Tibial nerve (tissue), 4 donors: ENCODE measurements around the gene FOXI1. TPM values are rescaled to one million over a fixed set of nuclear protein-coding genes. Genes with fewer than 3 reads are reported as not detected.

Experiments used
- DNase-seq, 2 donors: peaks; one replicate each; pipeline ENCODE4 v3.0.0-alpha.2; 2019; ENCODE audit warnings: low spot score in 2 of 2
- H3K27ac ChIP-seq, 4 donors: fragments of 200-600 bp; sonication (generic) in 3 of 4; one replicate each; pipeline ENCODE4 v1.5.1; 2017 to 2019; ENCODE audit warnings: mild to moderate bottlenecking in 1 of 4
- H3K27me3 ChIP-seq, 2 donors: fragments of 200-600 bp; sonication (generic) in 1 of 2; one replicate each; pipeline versions ENCODE4 v1.5.1 to v1.6.0; 2017 to 2019
- H3K36me3 ChIP-seq, 3 donors: fragments of 200-600 bp; sonication (generic); one replicate each; pipeline ENCODE4 v1.5.1; 2018 to 2019
- H3K4me1 ChIP-seq, 4 donors: fragments of 200-600 bp; sonication (generic) in 3 of 4; one replicate each; pipeline ENCODE4 v1.5.1; 2017 to 2019
- H3K4me3 ChIP-seq, 4 donors: fragments of 200-600 bp; sonication (generic) in 3 of 4; one replicate each; pipeline ENCODE4 v1.5.1; 2017 to 2019; ENCODE audit warnings: mild to moderate bottlenecking in 1 of 4, moderate library complexity in 1 of 4
- H3K9me3 ChIP-seq, 4 donors: fragments of 200-600 bp; sonication (generic) in 3 of 4; one replicate each; pipeline ENCODE4 v1.5.1; 2017 to 2019
- EP300 ChIP-seq, 2 donors: sonication (generic); formaldehyde crosslinking; IDR thresholded peaks; one replicate each; pipeline ENCODE4 v1.6.1; 2017; ENCODE audit warnings: antibody characterized with exemption in 2 of 2, mild to moderate bottlenecking in 1 of 2
- POLR2A ChIP-seq, 2 donors: fragments of 450-650 bp; IDR thresholded peaks; one replicate each; pipeline ENCODE4 v1.6.1; 2017; ENCODE audit warnings: antibody characterized with exemption in 2 of 2, mild to moderate bottlenecking in 2 of 2, moderate library complexity in 2 of 2
- WGBS, 2 donors: methylation state at CpG; one replicate each; pipeline ENCODE4 v1.1.5; 2018; 5-methylcytosine and 5-hydroxymethylcytosine counted together
- total RNA-seq, 4 donors: library from RNA; depleted of rRNA; stranded (reverse); fragments of >200 nt; gene quantifications; one replicate each; pipeline ENCODE4 v1.1.0, GENCODE V29; 2016
- TF ChIP-seq, protein P1 (sequence below), 5 experiments: fragments of 200-600 bp in 3 of 5; fragments of 450-650 bp in 2 of 5; sonication (generic) in 3 of 5; IDR thresholded peaks; one replicate each; pipeline ENCODE4 v1.5.1; 2016 to 2019; ENCODE audit warnings: antibody characterized with exemption in 5 of 5, mild to moderate bottlenecking in 3 of 5, moderate library complexity in 2 of 5

The FOXI1 gene
- total RNA-seq, 4 donors from 2014 or later: 0.44 TPM; not detected in 3

DNA sequence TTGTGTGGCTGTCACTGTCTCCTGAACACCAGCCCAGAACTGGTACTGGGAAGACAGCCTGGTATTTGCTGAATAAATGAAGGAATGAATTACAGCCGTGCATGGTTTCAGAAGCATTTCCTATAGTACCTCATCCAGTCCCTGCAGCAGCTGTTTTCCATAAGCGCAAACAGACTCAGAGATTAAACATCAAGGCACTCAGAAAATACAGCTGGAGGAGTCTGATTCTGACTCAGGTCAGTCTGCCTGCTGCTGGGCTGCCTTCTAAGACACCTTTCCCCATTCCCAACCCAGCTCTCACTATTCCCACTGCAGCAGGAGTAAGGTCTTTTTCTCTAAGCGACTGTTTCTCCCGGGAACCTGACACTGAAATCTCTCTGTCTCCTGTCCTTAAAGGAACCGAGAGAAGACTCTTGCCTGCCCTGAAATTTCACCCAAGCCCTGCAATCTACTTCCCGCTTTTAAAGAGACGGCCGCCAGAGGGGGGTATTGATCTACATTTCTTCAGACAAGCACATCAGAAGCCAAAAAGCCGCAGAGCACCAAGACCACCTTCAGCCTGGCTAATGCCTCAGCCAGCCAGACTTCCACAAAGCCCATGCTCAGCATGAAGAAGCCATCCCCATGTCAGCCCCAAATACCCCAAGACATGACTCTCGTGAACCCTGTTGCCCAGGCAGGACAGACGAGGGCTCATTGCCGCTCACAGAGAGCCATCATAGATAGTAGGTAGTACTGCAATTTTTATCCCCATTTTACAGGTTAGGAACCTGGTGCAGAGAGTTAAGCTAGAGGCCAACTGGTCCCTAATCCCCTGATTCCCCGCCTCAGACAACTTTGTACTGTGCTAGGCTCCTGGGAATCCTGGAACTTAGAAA is 5.4 kb upstream of the FOXI1 start:
- TF ChIP-seq, protein P1, sequence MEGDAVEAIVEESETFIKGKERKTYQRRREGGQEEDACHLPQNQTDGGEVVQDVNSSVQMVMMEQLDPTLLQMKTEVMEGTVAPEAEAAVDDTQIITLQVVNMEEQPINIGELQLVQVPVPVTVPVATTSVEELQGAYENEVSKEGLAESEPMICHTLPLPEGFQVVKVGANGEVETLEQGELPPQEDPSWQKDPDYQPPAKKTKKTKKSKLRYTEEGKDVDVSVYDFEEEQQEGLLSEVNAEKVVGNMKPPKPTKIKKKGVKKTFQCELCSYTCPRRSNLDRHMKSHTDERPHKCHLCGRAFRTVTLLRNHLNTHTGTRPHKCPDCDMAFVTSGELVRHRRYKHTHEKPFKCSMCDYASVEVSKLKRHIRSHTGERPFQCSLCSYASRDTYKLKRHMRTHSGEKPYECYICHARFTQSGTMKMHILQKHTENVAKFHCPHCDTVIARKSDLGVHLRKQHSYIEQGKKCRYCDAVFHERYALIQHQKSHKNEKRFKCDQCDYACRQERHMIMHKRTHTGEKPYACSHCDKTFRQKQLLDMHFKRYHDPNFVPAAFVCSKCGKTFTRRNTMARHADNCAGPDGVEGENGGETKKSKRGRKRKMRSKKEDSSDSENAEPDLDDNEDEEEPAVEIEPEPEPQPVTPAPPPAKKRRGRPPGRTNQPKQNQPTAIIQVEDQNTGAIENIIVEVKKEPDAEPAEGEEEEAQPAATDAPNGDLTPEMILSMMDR (IDR thresholded peaks at IDR 0.05): peak; percentile 53 to 81 (median 65)
- no peak for TF ChIP-seq POLR2A (IDR thresholded peaks at IDR 0.05)
- H3K4me1 ChIP-seq: no peaks in the 10 kb centered on the region

GRCh38 chr5:170103447-170103846 is 2.2 kb upstream of the FOXI1 start:
- TF ChIP-seq EP300 (IDR thresholded peaks at IDR 0.05) (no peak), POLR2A (IDR thresholded peaks at IDR 0.05) (no peak)
- TF ChIP-seq, protein P1 (IDR thresholded peaks at IDR 0.05): no peak
- 97 to 98% methylated on average over 1 of the region's 1 CpG for WGBS, 2 donors
- no peak overlapping the region for H3K4me3 ChIP-seq
- no peaks in the 10 kb centered on the region for H3K9me3 ChIP-seq
- H3K27me3 ChIP-seq: no peaks in the 10 kb centered on the region
- H3K36me3 ChIP-seq: no peaks in the 10 kb centered on the region
- H3K4me1 ChIP-seq: no peaks in the 10 kb centered on the region
- no peak overlapping the region for H3K27ac ChIP-seq
- no peak for DNase-seq

More for the DNA sequence above, 5.4 kb upstream of the FOXI1 start:
- 29 to 32% methylated on average over 13 of the region's 13 CpGs for WGBS, 2 donors
- DNase-seq: peak; percentile 73 to 92
- no peak overlapping the region for H3K4me3 ChIP-seq
- no peak overlapping the region for H3K27ac ChIP-seq
- H3K27me3 ChIP-seq: no peaks in the 10 kb centered on the region
- no peaks in the 10 kb centered on the region for H3K9me3 ChIP-seq
- H3K36me3 ChIP-seq: no peaks in the 10 kb centered on the region

DNA sequence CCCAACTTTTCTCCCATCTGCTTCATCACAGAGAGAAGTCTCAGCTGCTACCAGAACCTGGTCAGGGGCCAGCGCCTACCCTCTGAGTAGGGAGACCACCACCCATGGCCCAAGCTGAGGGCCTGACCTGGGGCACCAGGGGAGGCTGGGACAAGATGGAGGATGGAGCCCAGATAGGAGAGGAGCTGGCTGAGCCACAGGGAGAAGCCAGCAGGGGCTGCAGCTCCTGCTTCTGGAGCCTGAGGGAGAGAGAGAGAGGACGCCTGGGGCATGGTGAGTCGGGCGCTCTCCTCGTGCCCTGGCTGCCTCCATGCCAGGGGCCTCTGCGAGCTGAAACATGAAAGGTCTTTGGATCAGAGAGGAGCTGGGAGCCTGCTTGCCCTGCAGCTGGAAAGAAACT is 1.4 kb upstream of the FOXI1 start:
- no peak for DNase-seq
- no peaks in the 10 kb centered on the region for H3K4me1 ChIP-seq
- no peak for TF ChIP-seq EP300 (IDR thresholded peaks at IDR 0.05)
- TF ChIP-seq, protein P1 (IDR thresholded peaks at IDR 0.05): no peak
- no peak for TF ChIP-seq POLR2A (IDR thresholded peaks at IDR 0.05)

GRCh38 chr5:170104710-170105109 is 987 bp upstream of the FOXI1 start:
- no peak overlapping the region for H3K4me3 ChIP-seq
- TF ChIP-seq, protein P1 (IDR thresholded peaks at IDR 0.05): no peak
- TF ChIP-seq POLR2A (IDR thresholded peaks at IDR 0.05): no peak
- no peak for TF ChIP-seq EP300 (IDR thresholded peaks at IDR 0.05)
- no peaks in the 10 kb centered on the region for H3K36me3 ChIP-seq
- no peak overlapping the region for H3K27ac ChIP-seq
- no peaks in the 10 kb centered on the region for H3K4me1 ChIP-seq
- WGBS, 2 donors: 87 to 88% methylated on average over 26 of the region's 26 CpGs
- no peaks in the 10 kb centered on the region for H3K27me3 ChIP-seq
- H3K9me3 ChIP-seq: no peaks in the 10 kb centered on the region
- DNase-seq: no peak

More for the DNA sequence above, 1.4 kb upstream of the FOXI1 start:
- Histone ChIP-seq H3K27me3 (no peaks in the 10 kb centered on the region), H3K36me3 (no peaks in the 10 kb centered on the region), H3K9me3 (no peaks in the 10 kb centered on the region), H3K4me3 (no peak overlapping the region), H3K27ac (no peak overlapping the region)
- 78 to 84% methylated on average over 5 of the region's 6 CpGs for WGBS, 2 donors

- Histone ChIP-seq H3K4me3 (no peak overlapping the region), H3K36me3 (no peaks in the 10 kb centered on the region), H3K27ac (no peak overlapping the region), H3K9me3 (no peaks in the 10 kb centered on the region), H3K4me1 (no peaks in the 10 kb centered on the region), H3K27me3 (no peaks in the 10 kb centered on the region)
- WGBS, 2 donors: 70 to 85% methylated on average over 2 of the region's 2 CpGs
- TF ChIP-seq EP300 (IDR thresholded peaks at IDR 0.05) (no peak), POLR2A (IDR thresholded peaks at IDR 0.05) (no peak)
- TF ChIP-seq, protein P1 (IDR thresholded peaks at IDR 0.05): no peak
- DNase-seq: no peak
Measured at GRCh38 chr5:170107674-170108073, 2.0 kb downstream of the FOXI1 start.
